Left forelimb (tissue), 1 donor: ENCODE results near the gene KCNQ1.

Source experiments
- DNase-seq: peaks from one replicate; pipeline ENCODE4 v3.0.0-alpha.2; 2018; ENCODE audit warnings: low spot score

KCNQ1 gene

GRCh38 chr11:2425506-2425905 lies 19.3 kb upstream of the KCNQ1 start:
- DNase-seq = no peak

GRCh38 chr11:2426221-2426620 lies 18.6 kb upstream of the KCNQ1 start:
- no peak for DNase-seq

- no peak for DNase-seq
Measured at GRCh38 chr11:2426826-2427521, 17.8 kb upstream of the KCNQ1 start.

DNA sequence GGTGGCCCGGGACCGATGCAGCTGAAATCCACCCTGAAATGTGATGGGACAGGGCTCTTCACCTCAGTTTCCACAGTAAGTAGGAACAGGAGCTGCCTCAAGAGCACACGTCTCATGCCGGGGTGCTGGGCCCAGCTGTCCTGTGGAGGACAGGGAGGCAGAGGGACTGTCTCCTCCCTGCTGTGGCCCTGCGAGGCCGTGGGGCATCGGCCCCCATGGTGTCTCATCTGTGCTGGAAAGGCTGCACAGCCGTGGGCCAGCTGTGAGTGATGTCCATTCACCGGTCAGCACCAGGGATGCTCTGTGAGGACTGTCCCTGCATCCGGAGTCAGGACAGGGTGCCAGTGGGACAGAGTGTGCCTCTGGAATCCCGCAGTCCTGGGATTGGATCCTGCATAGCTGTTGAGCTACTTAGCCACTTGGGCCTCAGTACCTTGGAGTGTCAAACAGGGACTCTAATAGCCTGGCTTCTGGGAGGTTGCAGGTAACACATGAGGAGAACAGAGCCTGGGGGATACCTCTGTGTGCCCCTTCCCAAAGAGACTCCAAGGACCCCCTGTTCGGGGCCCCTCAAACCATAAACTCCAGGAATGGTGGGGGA lies 17.0 kb upstream of the KCNQ1 start:
- DNase-seq = no peak

- DNase-seq = no peak
Measured at GRCh38 chr11:2428322-2428795, 16.4 kb upstream of the KCNQ1 start.

- DNase-seq = no peak
Measured at GRCh38 chr11:2431395-2431794, 13.4 kb upstream of the KCNQ1 start.

- DNase-seq = no peak
Measured at GRCh38 chr11:2432171-2432621, 12.6 kb upstream of the KCNQ1 start.

DNA sequence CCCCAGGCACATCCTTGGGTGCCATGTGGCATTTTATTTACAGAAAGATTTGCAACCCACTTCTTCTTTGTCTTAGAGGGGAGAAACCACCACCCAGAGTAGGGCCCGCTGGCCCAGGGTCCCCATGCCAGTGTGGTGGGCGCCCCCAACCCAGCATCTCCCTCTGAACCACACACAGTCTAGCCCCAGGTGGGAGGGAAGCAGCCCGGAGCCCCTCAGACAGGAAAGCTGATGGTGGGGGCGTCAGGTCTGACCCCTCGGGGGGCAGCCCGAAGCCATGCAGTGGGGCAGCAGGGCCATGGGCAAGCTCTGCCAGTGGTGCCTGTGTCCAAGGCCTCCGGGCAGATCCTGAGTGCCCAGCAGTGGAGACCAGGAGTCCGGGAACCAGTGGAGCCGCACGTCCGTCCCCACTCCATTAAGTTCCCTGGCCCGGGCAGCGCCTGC lies 12.2 kb upstream of the KCNQ1 start:
- DNase-seq = no peak

DNA sequence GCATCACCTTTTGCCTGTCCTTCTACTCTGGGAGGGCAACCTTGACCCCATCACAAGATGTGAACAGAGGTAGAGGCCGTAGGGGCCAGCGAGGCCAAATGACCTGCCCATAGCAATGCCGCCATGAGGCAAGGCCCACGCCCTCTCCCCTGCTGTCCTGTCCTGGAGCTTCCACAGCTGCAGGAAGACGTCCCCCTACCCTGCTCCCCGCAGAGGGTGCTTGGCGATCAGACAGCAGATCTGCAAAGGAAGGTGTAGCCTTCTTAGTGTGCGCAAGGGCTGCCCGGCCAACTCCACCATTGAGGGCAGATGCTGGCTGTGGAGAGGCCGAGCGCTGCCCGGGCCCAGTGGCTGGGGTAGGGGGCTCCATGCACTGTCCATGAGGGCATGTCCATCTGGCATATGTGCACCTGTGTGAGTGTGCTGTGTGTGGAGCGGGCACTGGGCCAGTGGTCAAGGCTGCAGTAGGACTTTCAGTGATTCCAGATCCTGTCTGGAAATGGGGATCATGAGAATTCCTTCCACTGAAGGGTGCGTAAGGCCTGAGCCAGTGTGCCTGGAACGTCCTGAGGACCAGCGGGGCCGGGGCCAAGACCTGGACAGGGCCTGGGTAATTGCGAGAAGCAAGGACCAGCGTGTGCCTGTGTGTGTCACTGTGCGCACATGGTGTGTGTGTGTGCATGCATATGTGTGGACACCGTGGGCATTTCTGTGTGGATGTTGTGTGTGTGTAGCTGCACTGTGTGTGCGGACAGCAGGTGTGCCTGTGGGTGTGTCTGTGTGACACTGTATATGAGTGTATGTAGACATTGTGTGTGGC lies 11.5 kb upstream of the KCNQ1 start:
- no peak for DNase-seq

DNA sequence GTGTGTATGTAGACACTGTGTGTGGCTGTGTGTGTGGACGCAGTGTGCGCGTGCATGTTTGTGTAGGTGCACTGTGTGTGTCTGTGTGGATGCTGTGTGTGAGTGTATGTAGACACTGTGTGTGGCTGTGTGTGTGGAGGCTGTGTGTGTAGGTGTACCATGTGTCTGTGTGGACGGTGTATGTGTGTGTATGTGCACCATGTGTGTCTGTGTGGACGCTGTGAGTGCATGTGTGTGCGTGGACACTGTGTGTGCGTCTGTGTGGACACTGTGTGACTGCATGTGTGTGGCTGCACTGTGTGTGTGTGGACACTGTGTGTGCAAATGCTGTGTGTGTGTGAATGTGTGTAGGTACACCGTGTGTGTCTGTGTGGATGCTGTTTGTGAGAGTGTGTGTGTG lies 10.8 kb upstream of the KCNQ1 start:
- no peak for DNase-seq

DNA sequence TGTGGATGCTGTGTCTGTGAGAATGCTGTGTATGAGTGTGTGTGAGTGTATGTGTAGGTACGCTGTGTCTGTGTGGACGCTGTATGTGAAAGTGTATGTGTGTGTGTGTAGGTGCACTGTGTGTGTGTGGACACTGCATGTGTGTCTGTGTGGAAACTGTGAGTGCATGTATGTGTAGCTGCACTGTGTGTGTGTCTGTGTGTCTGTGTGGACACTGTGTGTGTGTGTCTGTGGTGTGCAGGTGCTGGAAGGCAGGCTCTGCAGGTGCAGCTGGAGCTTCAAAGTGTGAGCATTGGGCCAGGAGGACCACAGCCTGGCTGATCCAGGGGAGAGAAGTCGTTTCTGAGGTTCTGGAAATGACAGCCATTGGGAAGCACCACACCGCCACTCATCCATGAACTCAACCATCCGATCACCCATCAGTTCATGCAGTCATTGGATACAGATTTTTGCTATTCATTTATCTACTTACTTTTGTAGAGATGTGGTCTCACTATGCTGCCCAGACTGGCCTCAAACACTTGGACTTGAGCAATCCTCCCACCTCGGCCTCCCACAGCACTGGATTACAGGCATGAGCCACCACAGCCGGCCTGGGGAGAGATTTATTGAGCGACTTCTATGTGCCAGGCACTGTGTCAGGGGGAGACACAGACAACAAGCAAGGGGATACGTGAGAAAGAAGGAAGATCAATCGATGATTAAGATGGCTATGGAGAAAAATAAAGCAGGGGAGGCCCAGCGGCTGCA lies 10.1 kb upstream of the KCNQ1 start:
- no peak for DNase-seq

- DNase-seq = no peak
Measured at GRCh38 chr11:2435288-2436012, 9.4 kb upstream of the KCNQ1 start.

DNA sequence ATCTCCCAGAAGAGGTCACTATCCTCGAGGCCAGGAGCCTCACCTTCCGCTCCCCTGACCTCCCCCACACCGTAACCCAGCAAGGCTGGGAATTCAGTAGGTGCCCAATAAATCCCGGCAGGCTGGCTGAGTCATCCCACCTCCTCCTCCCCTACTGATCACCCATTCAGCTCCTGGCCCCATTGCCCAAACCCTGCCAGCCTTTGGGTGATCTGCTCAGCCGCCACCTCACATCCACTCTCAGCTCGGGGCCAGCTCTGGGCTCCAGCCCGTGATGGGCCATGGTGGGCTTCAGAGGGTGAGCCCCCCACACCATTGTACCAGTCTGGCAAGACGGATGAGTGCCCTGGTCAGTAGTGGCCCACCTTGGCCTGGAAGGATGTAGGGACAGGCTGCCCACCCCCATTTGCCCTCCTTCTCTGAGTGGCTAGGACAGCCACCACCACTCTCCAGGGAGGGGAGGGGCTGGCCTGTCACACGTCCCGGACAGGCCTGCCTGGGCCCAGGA lies 8.7 kb upstream of the KCNQ1 start:
- no peak for DNase-seq

DNA sequence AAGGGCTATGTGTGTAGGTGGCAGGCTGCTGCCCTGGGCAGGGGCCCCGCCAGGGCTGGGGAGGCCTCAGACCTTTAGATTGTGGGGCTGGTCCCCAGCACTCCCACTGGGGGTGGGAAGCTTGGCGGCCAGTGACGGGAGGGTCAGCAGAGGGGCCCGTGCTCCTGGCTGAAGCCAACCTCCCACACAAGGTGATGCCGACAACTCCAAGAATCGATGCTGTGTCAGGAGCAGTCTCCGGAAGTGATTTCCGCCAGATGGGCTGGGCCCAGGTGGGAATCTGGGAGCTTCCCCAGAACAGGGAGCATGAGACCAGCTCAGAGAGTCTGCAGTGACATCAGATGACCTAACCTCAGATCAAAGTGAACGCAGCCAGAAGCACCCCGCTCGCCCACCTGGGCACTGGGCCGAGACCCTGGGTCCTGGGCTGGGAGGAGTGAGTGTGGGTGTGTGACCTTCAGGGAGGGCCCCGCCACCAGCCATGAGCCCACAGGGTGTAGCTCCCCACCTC lies 8.2 kb upstream of the KCNQ1 start:
- DNase-seq = no peak

DNA sequence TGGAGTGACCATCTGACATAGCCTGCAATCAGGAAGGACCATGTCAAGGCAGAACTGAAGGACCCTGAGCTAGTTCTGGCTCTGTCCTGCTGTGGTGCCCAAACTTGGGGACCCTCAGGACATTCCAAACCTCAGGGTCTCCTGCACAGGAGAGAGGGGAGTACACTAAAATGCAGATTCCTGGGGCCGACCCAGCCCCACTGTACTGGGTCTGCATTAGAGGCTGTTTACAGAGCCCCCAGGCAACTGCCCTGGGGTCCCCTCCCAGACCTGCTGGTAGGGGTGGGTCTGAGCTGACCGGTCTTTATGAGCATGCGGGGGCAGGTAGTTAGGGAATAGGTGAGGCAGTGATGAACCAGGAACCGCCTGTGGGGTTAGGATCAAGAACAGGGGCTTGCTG lies 7.3 kb upstream of the KCNQ1 start:
- DNase-seq = no peak

DNA sequence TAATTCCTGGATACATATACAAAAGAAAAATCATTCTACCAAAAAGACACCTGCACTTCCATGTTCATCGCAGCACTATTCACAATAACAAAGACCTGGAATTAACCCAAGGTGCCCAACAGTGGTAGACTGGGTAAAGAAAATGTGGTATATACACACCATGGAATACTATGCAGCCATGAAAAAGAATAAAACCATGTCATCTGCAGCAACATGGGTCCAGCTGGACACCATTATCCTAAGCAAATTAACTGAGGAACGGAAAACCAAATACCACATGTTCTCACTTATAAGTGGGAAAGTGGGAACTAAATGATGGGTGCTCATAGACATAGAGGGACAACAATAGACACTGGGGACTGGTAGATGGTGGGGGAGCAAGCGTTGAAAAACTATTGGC lies 5.0 kb upstream of the KCNQ1 start:
- no peak for DNase-seq

DNA sequence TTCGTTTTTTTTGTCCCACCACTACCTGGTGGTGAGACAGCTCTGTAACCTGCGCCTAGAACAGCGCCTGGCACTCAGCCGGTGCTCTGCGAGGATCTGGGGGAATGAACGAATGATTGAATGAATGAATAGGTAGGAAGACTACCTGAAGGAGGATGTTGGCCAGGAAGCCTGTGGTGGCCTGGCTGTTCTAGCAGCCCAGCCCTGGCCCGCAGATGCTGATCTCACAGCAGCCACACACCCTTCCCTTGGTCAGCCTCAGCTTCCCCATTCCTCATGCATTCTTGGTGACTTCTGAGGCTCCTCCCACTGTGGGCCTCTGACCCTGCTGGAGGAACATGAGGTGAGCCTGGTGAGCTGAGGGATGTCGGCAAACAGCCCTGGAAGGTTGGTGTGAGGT lies 4.2 kb upstream of the KCNQ1 start:
- DNase-seq = no peak

- DNase-seq = no peak
Measured at GRCh38 chr11:2441171-2441570, 3.6 kb upstream of the KCNQ1 start.

- DNase-seq = no peak
Measured at GRCh38 chr11:2442589-2442988, 2.2 kb upstream of the KCNQ1 start.

DNA sequence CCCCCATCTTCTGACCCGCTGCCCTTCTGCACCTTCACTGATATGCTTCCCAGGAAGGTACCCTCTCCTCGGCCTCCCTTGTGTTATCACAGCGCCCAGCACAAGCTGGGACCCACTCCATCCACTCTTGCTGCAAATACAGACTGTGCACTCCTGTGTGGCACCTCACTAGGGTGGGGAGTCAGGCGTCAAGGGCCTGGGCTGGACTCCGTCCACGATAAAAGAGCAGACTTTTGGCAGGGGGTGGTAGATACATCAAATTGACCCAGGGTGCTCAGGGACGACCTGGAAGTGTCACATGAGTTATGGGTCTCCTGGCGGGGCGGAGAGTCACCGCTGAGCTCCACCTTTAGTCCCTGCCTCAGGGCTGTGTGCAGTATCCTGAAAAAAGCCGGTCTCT lies 1.4 kb upstream of the KCNQ1 start:
- DNase-seq = no peak
